ENCODE results near the gene CTNNBIP1.

GRCh38 chr1:9873385-9873784, 36.7 kb downstream of the CTNNBIP1 start:
- no peak for TF ChIP-seq RAD21 (IDR thresholded peaks at IDR 0.05; ENCODE audit: low read depth)
- TF ChIP-seq MAX (IDR thresholded peaks at IDR 0.05) = no peak
- TF ChIP-seq EGR1 (IDR thresholded peaks at IDR 0.05) = no peak
- no peak for TF ChIP-seq TAF1 (IDR thresholded peaks at IDR 0.05; ENCODE audit: low read depth)
- TF ChIP-seq ZBTB7A (IDR thresholded peaks at IDR 0.05; ENCODE audit: low read depth) = no peak
- no peak for TF ChIP-seq TCF12 (IDR thresholded peaks at IDR 0.05; ENCODE audit: low read depth)
